ENCODE data around the gene GALNS. TPM values are rescaled to one million over a fixed set of nuclear protein-coding genes. Genes with fewer than 3 reads are reported as not detected.

Gene GALNS
- total RNA-seq, 1 experiment from 2014 or later: 15.2 TPM

- in situ Hi-C loops (cut with HindIII; ENCODE audit: low pct_unique_long_range_greater_than_20kb, low sequenced_read_pairs): no loop called here
- DNase-seq (ENCODE audit: low read depth, low spot score): no peak
Measured at GRCh38 chr16:88847654-88848053, 9.1 kb downstream of the GALNS start.

GRCh38 chr16:88846088-88846487 lies 10.7 kb downstream of the GALNS start:
- DNase-seq (ENCODE audit: low read depth, low spot score): no peak
- in situ Hi-C loops (cut with HindIII; ENCODE audit: low pct_unique_long_range_greater_than_20kb, low sequenced_read_pairs): no loop called here

DNA sequence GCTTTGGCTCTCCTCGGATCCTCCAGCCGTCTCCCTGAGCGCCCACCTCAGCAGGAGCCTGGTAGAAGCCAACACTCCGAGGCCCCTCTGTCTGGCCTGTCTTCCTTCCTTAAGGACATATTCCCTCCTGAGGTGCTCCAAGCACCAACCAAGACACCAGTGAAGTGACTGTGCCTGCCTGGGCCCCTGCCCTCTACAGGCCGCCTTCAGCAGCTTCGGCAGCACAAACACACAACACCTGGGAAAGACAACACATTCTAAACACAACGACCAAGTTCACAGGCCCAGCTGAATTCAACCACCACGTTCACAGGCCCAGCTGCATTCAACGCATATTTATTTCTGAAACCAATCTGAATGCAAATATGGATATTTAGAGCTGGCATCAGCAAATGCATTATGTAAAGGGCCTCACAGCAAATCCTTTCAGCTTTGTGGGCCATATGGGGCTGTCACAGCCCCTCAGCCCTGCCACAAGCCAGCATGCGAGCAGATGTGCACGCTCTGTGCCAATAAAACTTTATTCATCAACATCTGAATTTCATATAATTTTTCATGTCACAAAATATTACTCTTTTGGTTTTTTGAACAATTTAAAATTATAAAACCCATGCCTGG lies 12.2 kb downstream of the GALNS start:
- DNase-seq (ENCODE audit: low read depth, low spot score): no peak

DNA sequence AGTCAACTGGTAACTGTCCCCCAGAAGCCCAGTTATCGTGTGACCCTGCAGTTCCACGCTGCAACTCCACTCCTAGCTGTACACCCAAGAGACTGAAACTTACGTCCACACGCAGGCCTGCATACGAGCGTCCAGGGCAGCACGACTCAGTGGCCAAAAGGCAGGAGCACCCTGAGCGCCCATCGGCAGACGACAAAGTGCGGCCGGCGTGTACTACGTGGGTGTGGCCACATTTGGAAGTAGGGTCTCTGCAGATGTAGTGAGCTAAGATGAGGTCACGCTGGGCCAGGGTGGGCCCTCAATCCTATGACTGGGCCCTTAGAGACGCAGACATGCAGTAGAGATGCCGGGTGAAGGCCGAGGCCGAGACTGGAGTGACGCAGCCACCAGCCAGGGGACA lies 13.5 kb downstream of the GALNS start:
- in situ Hi-C loops (cut with HindIII; ENCODE audit: low pct_unique_long_range_greater_than_20kb, low sequenced_read_pairs): no loop called here
- DNase-seq (ENCODE audit: low read depth, low spot score): no peak

More for the DNA sequence above, 12.2 kb downstream of the GALNS start:
- in situ Hi-C loops (cut with HindIII; ENCODE audit: low pct_unique_long_range_greater_than_20kb, low sequenced_read_pairs): no loop called here

- DNase-seq (ENCODE audit: low read depth, low spot score): no peak
- in situ Hi-C loops (cut with HindIII; ENCODE audit: low pct_unique_long_range_greater_than_20kb, low sequenced_read_pairs): no loop called here
Measured at GRCh38 chr16:88842806-88843205, 13.9 kb downstream of the GALNS start.

- in situ Hi-C loops (cut with HindIII; ENCODE audit: low pct_unique_long_range_greater_than_20kb, low sequenced_read_pairs): no loop called here
- DNase-seq (ENCODE audit: low read depth, low spot score): no peak
Measured at GRCh38 chr16:88842308-88842756, 14.4 kb downstream of the GALNS start.

DNA sequence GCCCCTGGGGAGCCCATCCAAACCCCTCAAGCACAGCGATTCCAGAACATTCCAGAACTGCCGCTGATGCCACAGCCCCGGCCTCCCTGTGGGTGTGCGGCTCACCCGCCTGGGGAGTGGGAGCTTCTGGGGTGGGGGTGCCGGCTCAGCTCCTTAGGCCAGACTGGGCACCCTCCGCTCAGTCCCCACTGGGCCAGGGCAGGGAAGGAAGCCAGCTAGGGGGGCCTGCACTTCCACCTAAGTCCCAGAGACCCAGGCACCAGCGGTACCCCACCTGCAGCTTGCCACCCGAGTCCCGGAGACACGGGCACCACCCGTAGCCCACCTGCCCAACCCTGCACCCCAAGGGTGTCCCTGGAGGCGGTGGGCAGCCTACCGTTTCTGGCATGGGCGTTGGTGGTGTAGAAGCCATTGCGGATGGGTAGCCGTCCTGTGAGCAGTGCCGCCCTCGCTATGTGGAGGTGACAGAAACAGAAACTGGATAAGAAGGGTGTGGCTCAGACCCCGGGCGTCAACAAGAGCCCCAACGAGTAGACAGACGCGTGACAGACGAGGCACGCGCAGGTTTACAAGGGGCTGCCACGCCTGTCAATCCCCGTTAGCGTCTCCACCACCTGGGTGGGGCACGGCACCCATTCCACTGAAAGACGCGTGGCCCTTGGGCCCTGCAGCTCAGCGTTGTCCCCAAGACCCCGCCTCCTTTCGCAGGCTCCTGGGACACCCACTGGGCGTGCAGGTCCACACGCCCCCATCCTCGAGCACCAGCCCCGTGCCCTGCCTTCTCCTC lies 15.0 kb downstream of the GALNS start:
- in situ Hi-C loops (cut with HindIII; ENCODE audit: low pct_unique_long_range_greater_than_20kb, low sequenced_read_pairs): no loop called here

DNA sequence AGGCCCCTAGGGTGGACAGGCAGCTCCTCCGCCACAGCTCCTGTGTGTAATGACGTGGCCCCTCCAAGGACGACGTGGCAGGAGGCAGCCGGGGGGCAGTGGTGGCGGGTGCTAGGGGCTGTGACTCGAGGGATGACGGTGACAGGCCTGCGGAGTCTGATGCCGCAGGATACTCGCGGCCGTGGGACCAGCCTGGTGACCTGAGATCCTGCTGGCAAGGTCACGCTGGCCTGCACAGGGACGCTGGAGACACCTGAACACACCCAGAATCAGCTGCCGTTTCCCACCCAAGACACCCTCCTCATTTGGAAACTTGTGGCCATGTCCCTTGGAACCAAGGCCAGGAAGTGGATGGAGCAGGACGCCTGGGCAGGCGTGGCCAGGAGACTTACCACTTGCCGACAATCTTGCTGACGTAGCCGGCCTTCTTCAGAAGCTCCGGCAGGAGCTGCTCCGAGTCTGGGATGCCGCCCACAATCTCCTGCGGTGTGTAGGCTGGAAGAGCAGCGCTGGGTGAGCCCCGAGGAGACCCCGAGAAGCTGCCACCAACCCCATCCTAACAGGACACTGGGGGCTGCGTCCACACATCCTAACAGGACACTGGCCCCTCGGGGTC lies 16.0 kb downstream of the GALNS start:
- in situ Hi-C loops (cut with HindIII; ENCODE audit: low pct_unique_long_range_greater_than_20kb, low sequenced_read_pairs): no loop called here
- DNase-seq (ENCODE audit: low read depth, low spot score): no peak

More for the DNA sequence above, 15.0 kb downstream of the GALNS start:
- DNase-seq (ENCODE audit: low read depth, low spot score): no peak

DNA sequence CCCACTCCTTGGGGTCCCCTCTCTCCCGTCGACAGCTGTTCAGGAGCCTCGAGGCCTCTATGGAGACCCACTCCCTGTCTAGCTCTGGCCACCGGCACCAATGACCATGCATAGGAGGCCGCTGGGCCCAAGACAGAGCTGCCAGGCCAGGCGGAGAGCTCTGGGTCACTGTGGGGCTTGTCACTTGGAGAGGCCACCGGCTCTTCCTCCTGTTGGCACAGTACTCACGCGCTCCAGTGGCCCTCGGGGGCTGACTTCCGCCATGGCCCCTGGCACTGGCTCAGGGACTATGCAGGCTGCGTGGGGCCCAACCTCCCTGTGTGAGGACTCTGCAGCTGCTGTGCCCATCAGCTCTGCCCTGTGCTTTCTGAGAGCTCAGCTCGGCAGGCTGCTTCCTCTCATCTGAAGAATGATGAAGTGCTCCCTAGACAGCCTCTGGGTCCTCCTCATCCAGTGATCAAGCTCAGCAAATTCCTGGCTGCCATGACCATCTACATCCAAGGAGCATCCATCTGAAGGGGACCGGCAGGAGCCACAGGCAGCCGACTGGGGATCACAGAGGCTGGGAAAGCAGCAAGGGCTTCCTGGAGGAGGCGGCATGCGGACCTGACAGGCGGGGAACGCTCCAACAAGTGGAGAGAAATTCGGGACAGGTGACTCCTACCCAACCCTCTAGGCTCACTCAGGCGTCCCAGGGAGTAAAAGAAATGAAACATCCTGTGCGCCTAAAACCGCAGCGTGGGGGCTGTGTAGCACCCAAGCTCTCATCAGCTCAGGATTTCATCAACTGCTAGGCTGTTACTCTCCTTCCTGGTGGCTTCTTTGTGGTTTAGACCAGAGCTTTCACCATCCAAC lies 16.8 kb downstream of the GALNS start:
- in situ Hi-C loops (cut with HindIII; ENCODE audit: low pct_unique_long_range_greater_than_20kb, low sequenced_read_pairs): no loop called here
- no peak for DNase-seq (ENCODE audit: low read depth, low spot score)

GRCh38 chr16:88839026-88839529 lies 17.7 kb downstream of the GALNS start:
- no peak for DNase-seq (ENCODE audit: low read depth, low spot score)
- in situ Hi-C loops (cut with HindIII; ENCODE audit: low pct_unique_long_range_greater_than_20kb, low sequenced_read_pairs): no loop called here

- no peak for DNase-seq (ENCODE audit: low read depth, low spot score)
- in situ Hi-C loops (cut with HindIII; ENCODE audit: low pct_unique_long_range_greater_than_20kb, low sequenced_read_pairs): no loop called here
Measured at GRCh38 chr16:88838566-88838965, 18.2 kb downstream of the GALNS start.

DNA sequence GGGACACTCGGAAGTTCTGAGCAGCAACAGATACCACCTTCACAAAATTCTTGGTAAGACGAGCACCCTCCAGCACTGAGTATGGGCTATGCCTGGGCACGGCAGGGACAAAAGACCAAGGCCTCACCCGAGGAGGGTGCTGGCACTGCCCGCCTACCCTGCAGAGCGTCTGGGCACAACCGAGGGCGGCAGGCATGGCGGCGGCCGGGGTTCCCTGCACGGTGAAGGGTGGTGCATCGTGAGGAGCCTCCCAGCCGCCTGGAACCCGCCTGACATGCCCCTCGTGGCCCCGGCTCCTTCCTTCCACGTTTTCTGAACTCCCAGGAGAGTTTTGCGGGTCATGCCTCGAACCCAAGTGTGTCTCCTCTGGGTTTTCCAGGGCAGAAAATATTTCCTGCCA lies 18.9 kb downstream of the GALNS start:
- in situ Hi-C loops (cut with HindIII; ENCODE audit: low pct_unique_long_range_greater_than_20kb, low sequenced_read_pairs): no loop called here
- DNase-seq (ENCODE audit: low read depth, low spot score): no peak

DNA sequence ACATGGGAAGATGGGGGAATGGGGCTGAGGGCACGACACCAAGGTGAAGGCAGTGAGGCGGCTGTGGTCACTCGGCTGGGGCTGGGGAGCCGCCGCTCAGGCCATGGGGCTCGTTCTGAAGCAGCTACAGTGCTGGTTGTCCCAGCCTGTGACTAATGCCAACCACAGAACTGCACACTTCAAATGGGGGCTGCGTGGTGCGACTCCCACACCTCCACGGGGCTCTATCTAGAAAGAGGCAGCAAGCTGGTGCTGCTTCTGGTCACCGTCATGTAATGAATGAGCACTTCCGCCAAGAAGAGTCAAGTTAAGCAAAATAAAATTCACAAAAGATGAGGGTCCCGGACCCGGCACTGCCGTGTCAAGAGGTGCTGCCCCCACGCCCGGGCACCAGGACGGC lies 20.0 kb downstream of the GALNS start:
- in situ Hi-C loops (cut with HindIII; ENCODE audit: low pct_unique_long_range_greater_than_20kb, low sequenced_read_pairs): no loop called here
- DNase-seq (ENCODE audit: low read depth, low spot score): no peak

- no peak for DNase-seq (ENCODE audit: low read depth, low spot score)
- in situ Hi-C loops (cut with HindIII; ENCODE audit: low pct_unique_long_range_greater_than_20kb, low sequenced_read_pairs): no loop called here
Measured at GRCh38 chr16:88835818-88836217, 20.9 kb downstream of the GALNS start.

- in situ Hi-C loops (cut with HindIII; ENCODE audit: low pct_unique_long_range_greater_than_20kb, low sequenced_read_pairs): no loop called here
Measured at GRCh38 chr16:88835383-88835782, 21.4 kb downstream of the GALNS start.

GRCh38 chr16:88834670-88835069 lies 22.1 kb downstream of the GALNS start:
- in situ Hi-C loops (cut with HindIII; ENCODE audit: low pct_unique_long_range_greater_than_20kb, low sequenced_read_pairs): no loop called here
- no peak for DNase-seq (ENCODE audit: low read depth, low spot score)

More at GRCh38 chr16:88835383-88835782, 21.4 kb downstream of the GALNS start:
- DNase-seq (ENCODE audit: low read depth, low spot score): no peak

- no peak for DNase-seq (ENCODE audit: low read depth, low spot score)
Measured at GRCh38 chr16:88833086-88833485, 23.7 kb downstream of the GALNS start.

DNA sequence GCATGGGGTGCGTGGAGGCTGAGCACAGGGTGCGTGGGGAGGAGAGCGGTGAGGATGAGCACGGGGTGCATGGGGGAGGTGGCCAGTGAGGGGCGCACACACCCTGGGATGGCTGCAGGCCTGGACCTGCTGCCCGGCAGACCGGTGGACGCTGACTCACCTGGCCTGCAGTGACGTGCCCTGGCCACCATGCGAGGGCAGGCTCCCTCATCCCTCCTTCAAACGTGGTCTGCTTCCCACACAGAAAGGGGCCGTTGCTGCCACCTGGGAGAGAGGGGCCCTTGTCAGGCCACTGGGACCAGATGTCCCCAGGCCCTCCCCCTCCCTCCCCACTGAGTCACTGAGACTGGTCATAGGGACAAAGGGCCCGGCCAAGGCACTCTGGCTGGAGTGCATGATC lies 24.9 kb downstream of the GALNS start:
- in situ Hi-C loops (cut with HindIII; ENCODE audit: low pct_unique_long_range_greater_than_20kb, low sequenced_read_pairs): no loop called here
- DNase-seq (ENCODE audit: low read depth, low spot score): no peak

More at GRCh38 chr16:88833086-88833485, 23.7 kb downstream of the GALNS start:
- in situ Hi-C loops (cut with HindIII; ENCODE audit: low pct_unique_long_range_greater_than_20kb, low sequenced_read_pairs): no loop called here

Measured in SK-MEL-5 (cell line).